ENCODE data around the gene URM1.

Gene URM1

GRCh38 chr9:128388150-128388549, 17.0 kb downstream of the URM1 start:
- no peak for DNase-seq

DNA sequence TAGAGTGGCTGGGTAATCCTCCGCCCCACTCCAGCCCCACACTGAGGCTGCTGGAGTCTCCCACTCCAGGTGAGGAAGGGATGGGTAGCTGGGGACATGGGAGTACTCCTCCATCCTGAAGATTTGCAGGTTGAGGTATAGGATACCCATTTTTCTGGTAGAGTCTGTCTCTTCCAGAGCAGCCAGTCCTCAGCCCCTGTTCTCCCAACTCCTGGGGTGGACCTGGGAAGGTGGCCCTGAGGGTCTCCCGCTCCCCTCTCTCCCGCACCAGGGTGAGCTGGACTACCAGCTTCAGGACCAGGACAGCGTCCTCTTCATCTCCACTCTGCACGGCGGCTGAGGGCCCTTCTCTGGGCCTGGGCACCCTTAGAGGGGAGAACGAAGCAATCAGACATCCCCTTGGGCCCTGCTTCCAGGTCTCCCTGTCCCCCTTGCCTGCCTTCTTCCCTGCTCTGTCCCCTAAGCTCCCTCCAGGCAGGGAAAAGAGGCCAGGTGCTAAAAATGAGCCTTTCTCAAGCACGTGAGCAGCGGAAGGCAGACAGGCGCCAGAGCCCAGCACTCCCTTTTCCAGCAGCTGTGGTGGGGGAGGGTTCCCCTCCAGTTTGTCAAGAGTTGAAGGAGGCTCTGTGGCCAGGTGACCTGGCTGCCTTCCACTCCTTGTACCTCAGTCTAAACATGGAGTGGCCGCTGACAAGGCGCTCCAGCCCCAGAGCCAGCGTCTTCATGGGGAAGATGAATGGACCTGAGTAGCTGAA, 18.4 kb downstream of the URM1 start:
- no peak for DNase-seq

DNA sequence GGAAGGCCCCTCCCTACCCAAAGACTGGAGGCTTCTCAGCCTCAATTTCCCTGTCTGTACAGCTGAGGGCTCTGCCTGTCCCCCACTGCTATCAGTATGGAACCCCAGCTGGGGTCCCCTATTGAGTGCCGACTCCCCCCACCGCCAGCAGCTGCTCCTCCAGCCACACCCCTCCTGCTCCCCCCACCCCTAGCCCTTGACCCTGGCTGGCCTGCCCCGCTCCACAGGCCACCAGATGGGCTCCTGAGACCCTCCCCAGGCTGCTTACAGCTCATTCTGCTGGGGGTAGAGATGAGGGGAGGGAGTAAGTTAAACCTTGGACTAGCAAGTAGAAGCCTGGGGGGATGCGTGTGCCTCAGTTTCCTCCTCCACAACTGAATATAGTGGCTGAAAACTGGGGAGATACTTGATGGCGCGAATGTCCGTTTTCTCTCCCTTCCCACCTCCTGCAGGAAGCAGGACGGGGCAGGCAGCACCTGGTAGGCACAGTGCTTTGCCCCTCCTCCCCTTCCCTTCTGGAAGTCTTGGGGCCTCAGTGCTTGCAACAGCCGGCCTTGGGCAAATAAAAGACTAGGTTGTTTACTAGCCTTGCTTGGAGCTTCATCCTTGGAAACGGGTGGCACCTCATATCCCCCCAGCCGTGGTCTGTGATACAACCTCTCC, 19.1 kb downstream of the URM1 start:
- no peak for DNase-seq

- DNase-seq: no peak
Observed at GRCh38 chr9:128390813-128391711, 19.9 kb downstream of the URM1 start.

DNA sequence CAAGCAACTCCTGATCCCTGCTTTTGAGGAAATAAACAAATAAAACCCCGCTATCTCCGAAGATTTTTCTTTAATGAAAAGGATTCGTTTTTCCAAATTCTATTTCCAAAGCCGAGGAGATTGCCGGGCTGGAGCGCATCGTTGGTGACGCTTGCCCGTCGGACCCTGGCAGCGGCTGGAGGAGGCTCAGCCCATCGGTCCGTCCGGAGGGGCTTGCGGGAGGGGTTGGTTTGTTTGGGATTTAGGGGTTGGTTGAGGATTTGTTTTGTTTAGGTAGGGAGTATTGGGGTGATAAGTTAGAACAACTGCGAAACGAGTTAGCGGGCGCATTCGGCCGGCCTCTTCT, 20.8 kb downstream of the URM1 start:
- no peak for DNase-seq

GRCh38 chr9:128392302-128393144, 21.3 kb downstream of the URM1 start:
- DNase-seq: no peak

GRCh38 chr9:128393145-128393775, 22.1 kb downstream of the URM1 start:
- no peak for DNase-seq

GRCh38 chr9:128393970-128394369, 22.8 kb downstream of the URM1 start:
- DNase-seq: no peak

- DNase-seq: no peak
Observed at GRCh38 chr9:128394379-128395168, 23.4 kb downstream of the URM1 start.

GRCh38 chr9:128396970-128397613, 25.9 kb downstream of the URM1 start:
- DNase-seq: no peak

- no peak for DNase-seq
Observed at GRCh38 chr9:128397831-128398230, 26.7 kb downstream of the URM1 start.

DNA sequence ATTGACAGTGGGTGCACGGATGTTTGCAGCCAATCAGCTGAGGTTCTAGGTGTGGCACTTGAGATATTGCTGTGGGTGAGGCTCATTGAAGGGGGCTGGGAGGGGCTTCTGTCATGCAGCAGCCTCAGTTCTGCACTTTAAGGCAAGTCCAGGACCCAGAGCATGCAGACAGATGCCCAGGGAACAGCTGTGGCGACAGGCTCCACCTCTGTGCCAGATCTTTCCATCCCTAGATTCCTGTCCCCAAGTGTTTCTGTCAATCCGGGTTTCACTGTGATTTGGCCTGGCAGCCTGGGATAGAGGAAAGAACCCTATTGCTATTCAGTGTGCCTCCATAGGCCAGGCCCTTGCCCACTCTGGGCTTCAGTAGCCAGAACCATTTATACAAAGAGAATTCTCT, 28.7 kb downstream of the URM1 start:
- no peak for DNase-seq

DNA sequence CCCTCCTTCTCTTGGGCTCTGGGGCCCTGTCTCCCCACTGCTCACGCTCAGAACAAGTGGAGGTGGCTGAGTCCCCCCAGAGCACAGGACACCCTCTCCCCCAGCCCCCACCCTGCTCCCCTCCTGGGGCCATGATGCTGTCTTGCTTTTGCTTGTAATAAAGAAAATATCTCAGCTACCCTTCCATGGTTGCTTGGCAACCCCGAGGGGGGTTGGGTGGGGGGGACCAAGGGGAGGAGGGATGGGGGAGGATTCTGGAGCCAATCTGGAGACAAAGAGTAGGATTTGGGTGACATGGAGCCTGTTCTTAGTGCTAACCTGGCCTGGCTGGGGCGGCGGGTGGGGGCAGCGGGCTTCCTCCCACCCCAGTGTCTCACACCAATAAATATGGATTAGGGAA, 33.4 kb downstream of the URM1 start:
- no peak for DNase-seq

DNA sequence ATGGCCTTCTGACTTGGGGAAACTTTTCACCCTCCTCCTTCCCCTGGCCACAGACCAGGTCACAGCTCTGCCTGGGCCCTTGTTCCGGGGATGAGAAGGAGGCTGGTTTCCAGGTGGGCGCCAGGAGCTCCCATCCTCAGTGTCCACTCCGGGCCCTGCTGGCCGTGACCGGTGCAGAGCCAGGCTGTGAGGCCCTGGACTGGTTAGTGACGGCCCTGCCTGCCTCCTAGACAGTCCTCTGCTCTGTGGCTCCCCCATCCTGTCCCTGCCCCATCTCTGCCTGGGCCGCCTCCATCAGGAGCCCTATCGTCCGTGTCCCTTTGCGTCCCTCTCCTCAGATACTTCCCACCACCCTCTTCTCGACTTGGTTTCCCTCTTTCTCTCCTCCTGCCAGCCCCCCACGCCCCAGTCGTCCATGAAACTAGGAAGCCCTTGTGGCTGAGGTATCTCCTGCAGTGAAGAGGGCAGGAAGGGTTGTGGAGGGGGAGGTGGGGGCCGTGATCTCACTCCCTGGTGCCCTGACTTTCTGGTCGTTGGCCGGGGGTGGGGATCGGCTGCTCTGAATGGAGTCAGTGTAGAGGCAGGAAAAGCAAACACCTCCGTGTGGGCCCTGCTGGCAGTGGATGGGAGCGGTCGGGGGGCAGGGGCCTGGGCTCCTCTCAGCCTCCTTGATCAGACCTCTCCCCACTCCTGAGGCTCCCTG, 34.1 kb downstream of the URM1 start:
- no peak for DNase-seq

- no peak for DNase-seq
Observed at GRCh38 chr9:128405780-128406171, 34.6 kb downstream of the URM1 start.

GRCh38 chr9:128406848-128407391, 35.7 kb downstream of the URM1 start:
- no peak for DNase-seq

DNA sequence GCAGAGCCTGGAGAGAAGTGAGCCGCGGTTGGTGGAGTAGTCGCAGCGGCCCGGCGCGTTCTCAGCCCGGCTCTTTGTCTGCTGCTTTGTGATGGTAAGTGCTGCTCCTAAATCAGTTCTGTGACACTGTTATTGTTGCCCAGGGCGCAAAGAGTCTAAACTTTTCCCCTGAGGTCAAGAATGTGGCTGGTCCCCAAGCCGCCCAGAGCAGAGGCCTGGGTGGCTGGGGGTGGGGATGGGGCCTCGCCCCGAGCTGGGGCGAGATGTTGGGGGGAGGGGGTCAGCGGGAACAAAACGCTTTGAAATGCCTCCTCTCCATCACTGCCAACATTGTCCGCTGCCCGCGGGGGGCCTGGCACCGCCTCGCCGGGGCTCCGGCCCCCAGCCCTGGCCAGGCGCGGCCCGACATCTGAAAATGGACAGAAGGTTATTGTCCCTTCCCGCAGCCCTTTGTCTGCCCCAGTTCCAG, 37.8 kb downstream of the URM1 start:
- no peak for DNase-seq

- DNase-seq: no peak
Observed at GRCh38 chr9:128409450-128409849, 38.3 kb downstream of the URM1 start.

DNA sequence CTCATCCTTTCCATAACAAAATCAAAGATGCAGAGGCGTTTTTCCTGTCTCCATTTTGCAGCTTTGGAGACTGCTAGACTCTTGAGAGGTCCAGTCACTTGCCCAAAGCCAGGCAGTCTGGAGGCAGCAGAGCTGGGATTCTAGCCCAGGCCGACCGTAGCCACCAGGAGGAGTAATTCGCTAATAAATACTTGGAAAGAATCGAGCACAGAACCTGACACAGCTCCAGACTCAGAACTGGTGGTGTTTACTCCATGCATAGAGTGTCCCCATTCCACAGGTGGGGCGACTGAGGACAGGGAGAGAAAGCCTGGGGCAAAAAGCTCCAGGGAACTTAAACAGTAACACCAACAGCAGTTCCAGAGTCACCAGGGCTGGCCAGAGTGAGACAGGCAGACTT, 38.8 kb downstream of the URM1 start:
- DNase-seq: no peak
